GM19351 (cell line): ENCODE results near the gene C17orf78.
A peak's percentile ranks its signal among the peaks of the same experiment; 100 is the strongest.
"Not testable (repeated sequence)": the region's sequence is repeated elsewhere in the genome, so short reads cannot be mapped to it uniquely, and the experiment has no call there.

Experiments
- ATAC-seq: cut with Tn5 transposase; IDR thresholded peaks from one replicate; pipeline ENCODE4 v1.9.1; 2021; ENCODE audit warnings: mild to moderate bottlenecking, moderate library complexity; ENCODE audit not compliant: unreplicated experiment

The C17orf78 gene

DNA sequence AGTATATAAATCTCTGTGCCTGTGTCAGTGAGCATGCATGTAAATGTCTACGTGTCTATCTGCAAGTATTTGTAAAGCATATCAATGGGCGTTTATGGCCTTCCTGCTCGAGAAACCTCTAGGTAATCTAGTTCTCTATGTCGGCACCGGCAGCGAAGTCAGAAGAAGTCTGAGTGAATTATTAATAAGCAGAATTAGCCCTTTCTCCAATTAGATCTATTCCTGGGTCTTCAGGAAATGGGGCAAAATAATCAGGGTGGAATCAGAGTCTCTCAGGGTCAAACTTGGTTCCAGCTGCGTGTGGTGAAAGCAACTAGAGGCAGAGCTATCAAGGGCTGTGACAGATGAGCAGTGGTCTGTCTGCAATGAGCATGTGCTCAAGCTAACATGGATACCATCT, at the start of gene C17orf78:
C17orf78 (plus strand) TSS at position 280 of the 400 bp plus-strand sequence; CDS start at position 388, 108 bp downstream.
- no peak for ATAC-seq

DNA sequence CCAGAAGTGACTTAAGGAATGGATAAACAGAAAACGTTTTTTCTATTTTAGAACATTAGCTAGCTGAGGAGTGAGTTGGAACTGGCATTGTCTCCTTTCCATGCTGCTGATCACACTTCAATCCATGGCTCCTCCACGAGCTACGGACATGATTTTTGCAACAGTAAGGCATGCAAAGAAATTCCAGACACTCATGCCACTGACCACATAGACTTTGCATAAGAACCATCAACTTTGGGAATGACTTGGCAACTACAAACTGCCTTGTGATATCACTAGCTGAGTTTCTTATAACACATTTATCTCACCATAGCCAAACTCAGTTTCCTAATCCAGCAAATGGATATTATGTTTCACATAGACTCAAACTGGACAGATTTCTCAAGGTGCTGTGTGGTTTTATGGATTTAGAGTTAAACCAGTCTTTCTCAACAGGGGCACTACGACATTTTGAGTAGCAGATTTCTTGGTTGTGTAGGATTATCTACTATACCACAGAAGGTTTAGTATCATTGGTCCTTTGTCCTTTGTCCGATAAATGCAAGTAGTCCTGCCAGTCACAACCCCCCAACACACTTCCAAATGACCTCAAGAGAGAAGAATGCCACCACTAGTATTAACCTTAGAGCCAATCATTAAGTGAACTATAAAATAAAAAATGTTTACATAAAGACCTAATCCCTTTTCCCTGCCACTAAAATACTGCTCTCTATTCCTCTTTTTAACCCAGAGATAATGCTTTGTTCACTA, 48.3 kb upstream of the C17orf78 start:
- ATAC-seq, result no peak

DNA sequence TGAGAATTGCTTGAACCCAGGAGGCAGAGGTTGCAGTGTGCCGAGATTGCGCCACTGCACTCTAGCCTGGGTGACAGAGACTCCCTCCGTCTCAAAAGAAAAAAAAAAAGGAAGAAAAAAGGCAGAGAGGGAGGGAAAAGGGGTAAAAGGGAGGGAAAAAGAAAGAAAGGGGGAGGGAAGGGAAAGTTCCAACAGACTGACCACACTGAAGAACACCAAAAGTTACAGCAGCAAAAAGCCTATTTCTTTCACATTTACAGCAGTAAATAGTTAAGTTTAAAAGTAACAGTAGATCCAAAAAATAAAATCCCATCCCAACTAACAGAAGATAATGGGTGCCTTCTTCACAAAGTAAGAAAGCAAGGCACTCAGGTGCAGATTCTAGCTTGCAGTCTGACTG, 36.9 kb upstream of the C17orf78 start:
- ATAC-seq, result no peak

DNA sequence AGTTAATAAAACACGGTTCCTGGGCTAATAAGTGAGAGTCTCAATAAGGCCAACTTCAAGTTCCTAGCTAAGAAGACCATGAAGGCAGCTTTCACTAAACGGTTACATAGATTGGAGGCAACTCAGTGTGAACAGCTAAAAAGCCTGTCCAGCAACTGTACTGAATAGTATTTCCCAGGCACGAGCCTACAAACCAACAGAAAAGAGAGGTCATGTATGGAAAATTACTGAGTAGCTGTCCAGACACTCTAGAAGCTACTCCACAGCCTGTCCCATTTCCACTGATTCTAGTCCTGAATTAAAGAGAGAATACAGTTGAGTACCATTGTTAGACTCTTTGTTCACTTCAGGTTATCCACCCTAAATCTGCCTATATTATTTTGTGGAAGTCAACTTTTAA, 36.5 kb upstream of the C17orf78 start:
- ATAC-seq, result no peak

DNA sequence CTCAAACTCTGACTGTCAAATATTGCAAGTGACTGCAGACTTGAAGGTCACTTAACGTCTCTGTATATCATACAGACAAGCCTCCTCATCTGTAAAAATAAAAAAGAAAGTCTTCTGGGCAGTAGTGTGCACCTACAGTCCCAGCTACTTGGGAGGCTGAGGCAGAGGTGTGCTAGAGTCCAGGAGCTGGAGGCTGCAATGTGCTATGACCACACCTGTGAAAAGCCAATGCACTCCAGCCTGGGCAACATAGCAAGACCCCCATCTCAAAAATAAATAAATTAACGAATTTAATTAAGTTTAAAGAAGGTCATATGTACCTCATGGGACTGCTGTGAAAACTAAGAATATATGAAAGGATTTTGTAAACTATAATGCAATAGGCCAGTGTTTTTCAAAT, 35.0 kb upstream of the C17orf78 start:
- ATAC-seq, result no peak

DNA sequence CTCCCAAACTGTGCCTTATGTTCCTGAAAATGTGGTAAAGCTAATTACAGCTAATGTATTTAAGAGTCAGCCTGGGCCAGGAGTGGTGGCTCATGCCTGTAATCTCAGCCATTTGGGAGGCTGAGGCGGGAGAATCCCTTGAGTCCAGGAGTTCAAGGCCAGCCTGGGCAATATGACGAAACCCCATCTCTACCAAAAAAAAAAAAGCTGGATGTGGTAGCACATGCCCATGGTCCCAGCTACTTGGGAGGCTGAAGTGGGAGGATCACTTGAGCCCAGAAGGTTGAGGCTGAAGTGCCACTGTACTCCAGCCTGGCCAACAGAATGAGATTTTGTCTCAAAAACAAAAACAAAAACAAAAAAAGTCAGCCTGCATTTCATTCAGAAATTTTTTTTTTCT, 33.2 kb upstream of the C17orf78 start:
- ATAC-seq, result no peak

DNA sequence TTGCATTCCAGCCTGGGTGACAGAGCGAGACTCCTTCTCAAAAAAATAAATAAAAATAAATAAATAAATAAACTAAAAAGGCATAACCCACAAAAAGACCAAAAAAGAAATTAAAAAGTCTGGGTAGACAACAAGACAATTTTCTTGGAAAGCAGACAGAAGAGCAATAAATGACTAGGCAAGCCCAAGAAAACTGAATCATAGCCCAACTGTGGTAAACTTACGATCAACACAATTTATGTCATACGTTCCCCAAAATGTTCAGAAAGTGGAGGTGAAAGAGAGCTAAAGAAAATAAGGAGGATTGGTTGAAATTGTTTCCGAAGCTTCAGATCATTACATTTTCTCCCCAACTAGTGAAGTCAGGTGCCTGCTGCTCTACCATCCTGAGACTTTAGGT, 31.3 kb upstream of the C17orf78 start:
- ATAC-seq, result no peak

DNA sequence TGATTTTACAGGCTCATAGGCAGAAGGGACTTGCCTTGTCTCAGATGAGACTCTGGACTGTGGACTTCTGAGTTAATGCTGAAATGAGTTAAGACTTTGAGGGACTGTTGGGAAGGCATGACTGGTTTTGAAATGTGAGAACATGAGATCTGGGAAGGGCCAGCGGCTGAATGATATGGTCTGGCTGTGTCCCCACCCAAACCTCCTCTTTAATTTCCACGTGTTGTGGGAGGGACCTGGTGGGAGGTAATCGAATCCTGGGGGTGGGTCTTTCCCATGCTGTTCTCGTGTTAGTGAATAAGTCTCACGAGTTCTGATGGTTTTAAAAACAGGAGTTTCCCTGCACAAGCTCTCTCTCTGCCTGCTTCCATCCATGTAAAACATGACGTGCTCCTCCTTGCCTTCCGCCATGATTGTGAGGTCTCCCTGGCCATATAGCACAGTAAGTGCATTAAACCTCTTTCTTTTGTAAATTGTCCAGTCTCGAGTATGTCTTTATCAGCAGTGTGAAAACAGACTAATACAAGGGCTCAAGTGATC, 28.9 kb upstream of the C17orf78 start:
- not testable (repeated sequence) for ATAC-seq

DNA sequence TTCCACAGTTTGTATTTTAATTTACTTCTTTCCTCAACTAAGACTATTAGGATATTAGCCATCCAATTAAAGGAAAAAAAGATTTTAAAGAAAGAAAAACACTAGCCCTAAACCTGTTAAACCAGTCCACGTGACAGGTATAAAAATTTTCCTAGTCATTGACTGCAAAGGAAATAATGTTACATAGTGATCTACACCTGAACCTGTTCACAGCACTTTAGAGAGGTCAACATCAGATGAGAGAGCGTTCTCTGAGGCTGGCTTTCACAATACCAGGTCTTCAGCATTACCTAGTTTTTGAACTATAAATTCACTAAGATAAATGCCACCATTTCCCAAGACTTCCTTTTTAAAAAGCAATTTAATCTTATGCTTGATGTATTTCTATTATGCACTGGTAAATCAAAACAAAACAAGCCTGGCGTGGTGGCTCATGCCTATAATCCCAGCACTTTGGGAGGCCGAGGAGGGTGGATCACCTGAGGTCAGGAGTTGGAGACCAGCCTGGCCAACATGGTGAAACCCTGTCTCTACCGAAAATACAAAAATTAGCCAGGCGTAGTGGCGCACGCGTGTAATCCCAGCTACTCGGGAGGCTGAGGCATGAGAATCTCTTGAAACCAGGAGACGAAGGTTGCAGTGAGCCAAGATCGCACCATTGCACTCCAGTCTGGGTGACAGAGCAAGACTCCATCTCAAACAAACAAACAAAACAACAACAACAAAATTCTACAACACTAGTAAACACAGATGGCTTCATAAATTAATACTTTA, 18.8 kb upstream of the C17orf78 start:
- ATAC-seq, result not testable (repeated sequence)

DNA sequence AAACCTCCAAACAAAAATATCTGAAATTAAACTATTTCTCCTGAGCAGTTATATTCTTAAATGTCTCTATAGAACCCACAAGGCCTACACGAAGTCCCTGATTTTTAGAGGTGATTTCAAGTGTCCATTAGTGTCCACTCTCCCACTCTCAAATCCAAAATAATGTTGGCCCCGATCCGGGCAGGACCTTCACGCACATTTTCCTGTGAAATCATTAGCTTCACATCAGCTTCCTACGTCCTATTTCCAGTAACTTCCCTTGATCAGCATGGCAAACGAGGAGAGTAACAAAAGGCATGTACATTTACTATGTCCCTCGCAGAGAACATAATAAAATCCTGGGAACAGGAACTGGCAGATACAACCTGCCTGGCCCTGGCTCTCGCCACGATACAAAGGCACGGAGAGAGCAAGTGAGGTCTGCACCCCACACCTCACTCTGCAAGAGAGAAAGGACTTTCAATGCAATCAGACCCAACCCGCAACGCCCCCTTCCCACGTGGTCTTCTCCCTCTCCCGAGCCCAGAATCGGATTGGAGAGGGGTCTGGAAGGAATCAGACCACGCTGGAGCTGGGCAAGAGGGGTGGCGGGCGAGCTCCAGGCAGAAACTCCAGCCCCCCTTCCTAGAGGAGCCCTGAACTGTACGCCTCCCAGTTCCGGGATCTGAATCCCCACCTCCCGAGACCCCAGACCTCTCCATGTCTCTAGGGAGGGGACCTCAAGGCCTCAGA, 17.5 kb upstream of the C17orf78 start:
- ATAC-seq, result peak; percentile 27

DNA sequence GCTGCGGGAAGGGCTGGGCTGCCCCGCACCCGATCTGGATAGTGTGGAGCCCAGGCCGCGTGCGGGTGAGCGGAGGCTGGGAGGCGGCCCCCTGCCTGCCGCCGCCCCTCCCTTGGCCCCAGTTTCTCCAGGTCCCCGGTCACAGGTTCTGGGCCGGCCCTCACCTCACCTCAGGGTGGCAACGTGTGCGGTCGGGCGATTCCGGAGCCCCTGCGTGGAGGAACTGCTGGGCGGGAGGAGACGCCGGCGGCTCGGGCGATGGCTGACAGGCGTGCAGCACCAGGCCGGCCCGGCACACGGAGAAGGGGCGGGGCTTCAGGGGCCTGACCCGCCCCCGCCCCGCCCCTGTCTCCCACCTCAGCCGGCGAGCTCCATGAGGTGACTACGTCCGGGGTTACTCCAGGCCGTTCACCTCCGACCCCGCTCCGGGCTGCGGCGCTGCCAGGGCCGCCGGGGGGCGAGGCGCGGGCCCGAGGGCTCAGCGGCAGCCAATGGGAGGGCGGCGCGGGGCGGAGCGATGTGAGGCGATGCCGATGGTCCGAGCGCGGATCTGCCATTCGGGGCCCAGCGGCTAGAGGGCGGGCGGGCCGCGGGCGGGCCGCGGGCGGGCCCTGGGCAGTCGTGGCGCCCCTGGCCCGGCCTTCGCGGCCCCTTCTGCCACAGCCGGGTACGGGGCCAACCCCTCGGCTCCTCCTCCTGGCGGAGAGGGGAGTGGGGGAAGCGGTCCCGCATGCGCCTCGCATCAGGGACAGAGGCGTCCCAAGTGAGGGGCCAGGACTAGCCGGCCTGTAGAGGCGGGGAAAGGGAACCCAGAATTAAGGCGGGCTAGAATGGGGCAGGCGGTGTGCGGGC, 16.7 kb upstream of the C17orf78 start:
- ATAC-seq, result peak; percentile 92

DNA sequence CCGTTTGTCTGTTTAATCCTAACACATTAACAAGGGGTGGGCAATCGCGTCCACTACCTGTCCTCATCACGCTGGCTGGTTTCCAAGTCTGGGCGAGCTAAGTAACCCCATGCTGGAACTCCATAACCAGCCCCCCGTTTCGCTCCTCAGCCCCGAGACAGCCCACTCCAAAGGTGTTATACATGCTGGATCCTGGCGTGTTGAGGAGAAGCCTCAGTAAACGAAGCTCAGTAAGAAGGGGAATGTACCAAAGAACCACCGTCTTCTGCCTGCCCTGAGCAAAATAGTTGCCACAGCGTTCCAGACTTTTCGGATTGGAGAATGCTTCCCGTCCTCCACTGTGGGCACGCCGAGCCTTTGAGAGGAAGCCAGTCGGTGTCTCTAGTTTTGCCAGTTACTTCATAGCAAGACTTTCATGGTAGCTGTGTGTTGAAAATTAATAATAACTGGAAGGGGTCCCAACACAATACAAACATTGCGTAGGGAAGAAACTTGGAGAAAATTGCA, 16.1 kb upstream of the C17orf78 start:
- no peak for ATAC-seq

DNA sequence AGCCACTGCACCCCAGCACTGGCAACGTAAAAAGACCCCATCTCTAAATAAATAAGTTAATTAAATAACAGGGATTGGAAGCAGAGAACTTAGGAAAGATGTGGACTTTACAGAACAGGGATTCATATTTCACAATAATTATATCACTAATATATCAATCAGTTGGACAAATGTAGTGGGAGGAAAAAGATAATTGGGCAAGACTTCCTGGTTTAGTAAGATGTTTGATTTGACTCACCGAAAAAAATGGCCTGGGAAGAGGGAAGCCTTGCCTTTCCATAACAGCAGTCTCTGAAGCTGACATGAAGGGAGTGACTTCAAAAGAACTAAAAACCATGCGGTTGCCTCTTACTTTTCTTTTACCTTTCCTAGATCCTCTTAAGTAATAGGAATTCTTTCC, 15.2 kb upstream of the C17orf78 start:
- ATAC-seq, result no peak

DNA sequence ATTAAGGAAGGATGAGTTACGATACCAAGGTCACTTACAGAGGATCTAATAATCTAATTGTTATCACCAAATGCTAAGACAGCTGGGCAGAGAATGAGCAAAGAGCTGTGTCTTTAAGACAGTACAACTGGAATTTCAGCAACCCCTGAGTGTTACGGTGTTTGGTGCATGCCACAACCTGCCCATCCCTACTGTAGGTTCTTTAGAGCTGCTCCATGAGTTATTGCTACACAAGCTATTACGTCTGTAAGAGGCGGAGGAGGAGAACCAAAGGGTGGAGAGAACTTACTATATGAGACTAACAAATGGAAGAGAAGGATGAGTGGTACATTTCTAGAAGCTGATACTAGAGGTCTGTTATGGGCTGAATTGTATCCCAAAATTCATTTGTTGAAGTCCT, 14.2 kb upstream of the C17orf78 start:
- no peak for ATAC-seq

DNA sequence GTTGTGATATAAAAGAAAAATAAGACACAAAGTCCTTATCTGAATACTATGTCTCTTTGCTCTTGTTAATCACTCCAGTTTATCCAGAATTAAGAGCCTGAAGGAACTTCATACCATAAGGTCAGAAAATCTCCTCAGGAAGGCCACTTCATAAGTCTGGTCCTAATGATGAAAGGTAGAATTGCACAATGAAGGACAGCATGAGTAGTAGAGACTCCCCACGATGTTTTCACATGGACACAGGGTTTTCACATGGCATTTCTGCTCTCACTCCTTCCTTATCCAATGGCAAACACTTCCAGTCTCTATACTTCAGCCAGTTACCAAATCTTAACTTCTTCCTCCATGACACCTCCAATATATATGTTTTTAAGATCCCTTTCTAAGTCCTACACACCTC, 10.2 kb upstream of the C17orf78 start:
- no peak for ATAC-seq

DNA sequence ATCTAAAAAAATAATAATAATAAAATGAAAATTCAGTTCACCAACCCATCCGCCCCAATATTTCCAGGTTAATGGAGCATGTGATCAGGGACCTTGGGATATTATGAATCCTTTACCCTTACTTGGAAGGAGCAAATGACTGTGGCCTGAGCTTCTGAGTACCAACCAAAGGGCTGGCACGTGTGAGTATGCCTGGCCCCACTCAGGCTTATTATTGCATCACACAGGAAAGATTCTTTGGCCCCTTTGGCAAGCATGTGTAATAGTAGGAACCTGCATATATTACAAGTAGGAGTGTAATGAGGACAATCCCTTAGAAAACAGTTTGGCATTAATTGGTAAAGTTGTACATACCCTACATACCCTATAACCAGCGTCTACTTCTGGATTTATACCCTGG, 7.2 kb upstream of the C17orf78 start:
- ATAC-seq, result no peak

DNA sequence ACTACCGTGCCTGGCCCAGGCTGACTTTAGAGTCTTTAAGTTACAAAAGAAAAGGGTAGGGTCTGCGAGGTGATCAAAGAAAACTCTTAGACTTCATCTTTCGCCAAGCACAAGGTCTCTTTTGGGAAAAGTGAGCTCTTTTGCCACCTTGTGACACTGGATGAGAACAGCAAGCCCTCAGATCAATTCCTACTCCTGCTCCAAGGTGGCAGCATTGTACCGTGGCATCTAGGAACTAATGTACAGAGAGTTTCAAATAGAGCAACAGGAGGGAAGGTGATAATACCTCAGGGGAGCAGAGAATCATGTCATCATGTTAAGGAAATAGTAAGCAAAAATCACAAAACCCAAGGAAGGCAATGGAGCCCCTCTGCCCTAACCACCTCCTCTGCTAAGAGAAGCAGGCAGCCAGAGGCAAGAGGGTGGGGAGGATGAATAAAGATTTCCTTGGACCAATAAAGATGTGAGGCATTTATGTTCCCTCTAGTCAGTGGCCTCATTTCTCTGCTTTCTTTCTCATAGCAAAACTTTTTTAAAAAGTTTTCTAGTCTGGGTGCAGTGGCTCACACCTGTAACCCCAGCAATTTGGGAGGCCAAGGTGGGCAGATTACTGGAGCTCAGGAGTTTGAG, 2.1 kb upstream of the C17orf78 start:
- no peak for ATAC-seq

DNA sequence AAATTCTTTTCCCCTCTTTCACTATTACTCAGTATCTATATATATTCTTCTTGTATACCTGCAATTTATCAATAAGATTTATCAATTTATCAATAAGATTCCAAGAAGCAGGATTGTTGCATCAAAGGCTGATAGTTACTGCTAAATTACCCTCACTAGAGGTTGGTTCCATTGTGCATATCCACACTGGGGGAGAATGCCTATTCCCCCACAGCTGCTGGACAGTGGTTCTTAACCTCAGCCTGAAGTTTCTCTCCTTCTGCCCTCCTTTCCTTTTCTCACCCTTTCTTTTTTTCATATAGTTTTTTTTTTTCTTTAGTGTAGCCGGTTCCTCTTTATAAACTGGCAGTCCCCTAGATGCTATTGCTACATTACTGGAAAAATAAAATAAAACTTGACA, 6.3 kb downstream of the C17orf78 start:
- ATAC-seq, result no peak

DNA sequence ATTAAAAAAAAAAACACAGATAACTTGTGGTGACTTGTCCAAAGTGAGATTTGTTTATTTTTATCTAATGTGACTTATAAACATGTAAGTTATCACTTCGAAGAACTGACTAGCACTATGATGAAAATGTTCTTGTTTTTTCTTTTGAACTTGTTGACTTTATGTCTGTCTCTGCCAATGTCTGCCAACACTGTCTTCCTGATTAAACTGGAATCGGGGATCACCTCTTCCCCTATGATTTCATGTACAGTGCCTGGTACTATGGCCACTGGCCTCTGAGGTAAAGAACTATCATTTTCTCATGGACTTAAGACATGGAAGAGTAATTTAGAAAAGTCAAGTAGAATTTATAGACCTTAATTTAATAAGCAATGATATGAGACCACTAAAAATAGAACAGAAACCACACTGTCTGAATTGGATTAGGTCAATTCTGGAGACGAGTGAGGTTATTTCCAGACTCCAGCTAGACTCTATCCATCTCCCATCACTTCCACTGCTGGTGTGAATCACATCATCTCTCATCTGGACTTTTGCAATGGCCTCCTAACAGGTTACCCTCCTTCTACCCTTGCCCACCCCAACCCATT, 8.9 kb downstream of the C17orf78 start:
- ATAC-seq, result no peak
